ENCODE data around the gene HS3ST3A1.

HS3ST3A1 gene

GRCh38 chr17:13462673-13463124 lies 139.0 kb downstream of the HS3ST3A1 start:
- TF ChIP-seq ZNF274 (IDR thresholded peaks at IDR 0.05; ENCODE audit: low read depth, low read length): no peak
- no peak for TF ChIP-seq SUZ12 (IDR thresholded peaks at IDR 0.05; ENCODE audit: extremely low read depth, insufficient read depth, insufficient read length)
- no peak for TF ChIP-seq YY1 (IDR thresholded peaks at IDR 0.05; ENCODE audit: insufficient read depth, insufficient read length)
- H3K4me3 ChIP-seq (ENCODE audit: insufficient read length, low read depth): no peak overlapping the region
- no peaks in the 10 kb centered on the region for H3K36me3 ChIP-seq (ENCODE audit: insufficient read depth, insufficient read length, low read length)
- DNase-seq (ENCODE audit: low read depth, low spot score): no peak
- no peaks in the 10 kb centered on the region for H3K4me1 ChIP-seq (ENCODE audit: insufficient read depth, insufficient read length)
- H3K9me3 ChIP-seq (ENCODE audit: insufficient read depth, low read length): no peaks in the 10 kb centered on the region
- H3K27me3 ChIP-seq (ENCODE audit: insufficient read depth, insufficient read length): no peaks in the 10 kb centered on the region
- no peak overlapping the region for H3K9ac ChIP-seq (ENCODE audit: insufficient read length, low read depth)

GRCh38 chr17:13462146-13462545 lies 139.6 kb downstream of the HS3ST3A1 start:
- no peak for TF ChIP-seq SUZ12 (IDR thresholded peaks at IDR 0.05; ENCODE audit: extremely low read depth, insufficient read depth, insufficient read length)
- no peak for TF ChIP-seq YY1 (IDR thresholded peaks at IDR 0.05; ENCODE audit: insufficient read depth, insufficient read length)
- no peak for TF ChIP-seq ZNF274 (IDR thresholded peaks at IDR 0.05; ENCODE audit: low read depth, low read length)
- Histone ChIP-seq H3K4me3 (ENCODE audit: insufficient read length, low read depth) (no peak overlapping the region), H3K27me3 (ENCODE audit: insufficient read depth, insufficient read length) (no peaks in the 10 kb centered on the region), H3K9ac (ENCODE audit: insufficient read length, low read depth) (no peak overlapping the region), H3K36me3 (ENCODE audit: insufficient read depth, insufficient read length, low read length) (no peaks in the 10 kb centered on the region), H3K4me1 (ENCODE audit: insufficient read depth, insufficient read length) (no peaks in the 10 kb centered on the region), H3K9me3 (ENCODE audit: insufficient read depth, low read length) (no peaks in the 10 kb centered on the region)
- DNase-seq (ENCODE audit: low read depth, low spot score): no peak

GRCh38 chr17:13460261-13461000 lies 141.3 kb downstream of the HS3ST3A1 start:
- Histone ChIP-seq H3K36me3 (ENCODE audit: insufficient read depth, insufficient read length, low read length) (no peaks in the 10 kb centered on the region), H3K27me3 (ENCODE audit: insufficient read depth, insufficient read length) (no peaks in the 10 kb centered on the region), H3K9ac (ENCODE audit: insufficient read length, low read depth) (no peak overlapping the region), H3K9me3 (ENCODE audit: insufficient read depth, low read length) (no peaks in the 10 kb centered on the region), H3K4me1 (ENCODE audit: insufficient read depth, insufficient read length) (no peaks in the 10 kb centered on the region), H3K4me3 (ENCODE audit: insufficient read length, low read depth) (no peak overlapping the region)
- TF ChIP-seq YY1 (IDR thresholded peaks at IDR 0.05; ENCODE audit: insufficient read depth, insufficient read length): no peak
- TF ChIP-seq ZNF274 (IDR thresholded peaks at IDR 0.05; ENCODE audit: low read depth, low read length): no peak
- TF ChIP-seq SUZ12 (IDR thresholded peaks at IDR 0.05; ENCODE audit: extremely low read depth, insufficient read depth, insufficient read length): no peak
- no peak for DNase-seq (ENCODE audit: low read depth, low spot score)

GRCh38 chr17:13457783-13458182 lies 143.9 kb downstream of the HS3ST3A1 start:
- TF ChIP-seq YY1 (IDR thresholded peaks at IDR 0.05; ENCODE audit: insufficient read depth, insufficient read length) (no peak), ZNF274 (IDR thresholded peaks at IDR 0.05; ENCODE audit: low read depth, low read length) (no peak), SUZ12 (IDR thresholded peaks at IDR 0.05; ENCODE audit: extremely low read depth, insufficient read depth, insufficient read length) (no peak)
- Histone ChIP-seq H3K4me1 (ENCODE audit: insufficient read depth, insufficient read length) (no peaks in the 10 kb centered on the region), H3K27me3 (ENCODE audit: insufficient read depth, insufficient read length) (no peaks in the 10 kb centered on the region), H3K36me3 (ENCODE audit: insufficient read depth, insufficient read length, low read length) (no peaks in the 10 kb centered on the region), H3K9me3 (ENCODE audit: insufficient read depth, low read length) (no peaks in the 10 kb centered on the region), H3K9ac (ENCODE audit: insufficient read length, low read depth) (no peak overlapping the region), H3K4me3 (ENCODE audit: insufficient read length, low read depth) (no peak overlapping the region)
- no peak for DNase-seq (ENCODE audit: low read depth, low spot score)
